Measurements from ENCODE around the gene MAML3. TPM values are rescaled to one million over a fixed set of nuclear protein-coding genes. Genes with fewer than 3 reads are reported as not detected.

Gene MAML3
- total and polyA plus RNA-seq, 9 donors: 11.1 to 23.8 (median 14.9) TPM

- intact Hi-C loops (cut with DNase I): loop anchor here in 2 of 4 donors (10.0 kb wide), 2 partner anchors 55 to 585 kb away; no protein-coding TSS in a partner anchor
Measured at GRCh38 chr4:139669335-139669734, 484.6 kb downstream of the MAML3 start.

DNA sequence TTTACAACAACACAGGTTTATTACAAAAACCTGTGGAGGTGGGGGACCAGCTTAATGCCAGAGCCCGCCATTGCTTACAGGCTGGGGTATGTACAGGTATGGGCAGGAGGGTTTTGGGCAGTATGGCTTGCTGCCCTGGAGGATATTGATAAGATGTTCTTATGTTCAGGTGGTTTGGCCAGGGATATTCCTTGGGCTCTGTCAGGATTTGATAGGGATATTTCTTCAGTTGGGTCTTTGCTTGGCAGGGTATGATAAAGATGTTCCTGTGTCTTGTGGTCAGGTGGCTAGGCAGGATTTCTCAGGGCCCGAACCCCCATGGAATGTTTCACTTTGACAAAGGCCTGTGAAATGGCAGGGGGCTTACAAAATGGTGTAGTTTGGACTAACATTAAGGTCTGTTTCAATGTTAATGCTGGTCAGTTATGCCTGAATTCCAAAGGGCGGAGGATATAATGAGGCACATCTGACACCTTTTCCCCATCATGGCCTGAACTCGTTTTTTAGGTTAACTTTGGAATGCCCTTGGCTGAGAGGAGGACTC lies 485.3 kb downstream of the MAML3 start:
- intact Hi-C loops (cut with DNase I): loop anchor here in 2 of 4 donors (10.0 kb wide), 2 partner anchors 56 to 586 kb away; no protein-coding TSS in a partner anchor
- no peaks in the 10 kb centered on the region for H3K36me3 ChIP-seq
- WGBS, 3 donors: 86 to 91% (median 90%) methylated on average over 4 of the region's 4 CpGs
- H3K27ac ChIP-seq: no peak overlapping the region
- DNase-seq: no peak
- TF ChIP-seq POLR2A (IDR thresholded peaks at IDR 0.05): no peak
- TF ChIP-seq, protein P1, sequence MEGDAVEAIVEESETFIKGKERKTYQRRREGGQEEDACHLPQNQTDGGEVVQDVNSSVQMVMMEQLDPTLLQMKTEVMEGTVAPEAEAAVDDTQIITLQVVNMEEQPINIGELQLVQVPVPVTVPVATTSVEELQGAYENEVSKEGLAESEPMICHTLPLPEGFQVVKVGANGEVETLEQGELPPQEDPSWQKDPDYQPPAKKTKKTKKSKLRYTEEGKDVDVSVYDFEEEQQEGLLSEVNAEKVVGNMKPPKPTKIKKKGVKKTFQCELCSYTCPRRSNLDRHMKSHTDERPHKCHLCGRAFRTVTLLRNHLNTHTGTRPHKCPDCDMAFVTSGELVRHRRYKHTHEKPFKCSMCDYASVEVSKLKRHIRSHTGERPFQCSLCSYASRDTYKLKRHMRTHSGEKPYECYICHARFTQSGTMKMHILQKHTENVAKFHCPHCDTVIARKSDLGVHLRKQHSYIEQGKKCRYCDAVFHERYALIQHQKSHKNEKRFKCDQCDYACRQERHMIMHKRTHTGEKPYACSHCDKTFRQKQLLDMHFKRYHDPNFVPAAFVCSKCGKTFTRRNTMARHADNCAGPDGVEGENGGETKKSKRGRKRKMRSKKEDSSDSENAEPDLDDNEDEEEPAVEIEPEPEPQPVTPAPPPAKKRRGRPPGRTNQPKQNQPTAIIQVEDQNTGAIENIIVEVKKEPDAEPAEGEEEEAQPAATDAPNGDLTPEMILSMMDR (IDR thresholded peaks at IDR 0.05): no peak
- no peak for TF ChIP-seq EP300 (IDR thresholded peaks at IDR 0.05)
- no peaks in the 10 kb centered on the region for H3K9me3 ChIP-seq
- H3K27me3 ChIP-seq: no peaks in the 10 kb centered on the region
- no peak overlapping the region for H3K4me3 ChIP-seq
- peaks cover 2% of the 10 kb centered on the region for H3K4me1 ChIP-seq (ENCODE audit: insufficient read depth)

More at GRCh38 chr4:139669335-139669734, 484.6 kb downstream of the MAML3 start:
- no peak for DNase-seq
- no peak for TF ChIP-seq POLR2A (IDR thresholded peaks at IDR 0.05)
- no peak for TF ChIP-seq EP300 (IDR thresholded peaks at IDR 0.05)
- TF ChIP-seq, protein P1 (IDR thresholded peaks at IDR 0.05): no peak
- Histone ChIP-seq H3K4me3 (no peak overlapping the region), H3K36me3 (no peaks in the 10 kb centered on the region), H3K27me3 (no peaks in the 10 kb centered on the region), H3K9me3 (no peaks in the 10 kb centered on the region), H3K27ac (no peak overlapping the region), H3K4me1 (ENCODE audit: insufficient read depth) (peaks cover 2% of the 10 kb centered on the region)
- 84 to 95% (median 92%) methylated on average over 6 of the region's 6 CpGs for WGBS, 3 donors

- TF ChIP-seq POLR2A (IDR thresholded peaks at IDR 0.05) (no peak), EP300 (IDR thresholded peaks at IDR 0.05) (no peak)
- TF ChIP-seq, protein P1 (IDR thresholded peaks at IDR 0.05): no peak
- Histone ChIP-seq H3K4me1 (ENCODE audit: insufficient read depth) (peaks cover 2% of the 10 kb centered on the region), H3K36me3 (no peaks in the 10 kb centered on the region), H3K27ac (no peak overlapping the region), H3K27me3 (no peaks in the 10 kb centered on the region), H3K4me3 (no peak overlapping the region), H3K9me3 (no peaks in the 10 kb centered on the region)
- DNase-seq: no peak
- intact Hi-C loops (cut with DNase I): loop anchor here in 2 of 4 donors (10.0 kb wide), 2 partner anchors 57 to 587 kb away; no protein-coding TSS in a partner anchor
- WGBS, 3 donors: 71 to 74% (median 72%) methylated on average over 2 of the region's 2 CpGs
Measured at GRCh38 chr4:139668036-139668435, 485.9 kb downstream of the MAML3 start.

Other genes with a start within 250 kb of the MAML3 start
- gene SCOC, start 219.5 kb upstream of the MAML3 start, total RNA-seq: 10 to 100 TPM; 32.4 to 48.0 (median 43.4) TPM
- gene SCOC, start 219.5 kb upstream of the MAML3 start, polyA plus RNA-seq: 10 to 100 TPM; 37.1 to 47.8 TPM